ENCODE data around the gene KDM2B.
"Not testable (repeated sequence)": the region's sequence is repeated elsewhere in the genome, so short reads cannot be mapped to it uniquely, and the experiment has no call there.

Gene KDM2B

GRCh38 chr12:121584885-121585284, 4.1 kb upstream of the KDM2B start:
- DNase-seq: not testable (repeated sequence)

GRCh38 chr12:121583334-121583661, 2.5 kb upstream of the KDM2B start:
- DNase-seq: not testable (repeated sequence)

GRCh38 chr12:121582583-121583333, 1.9 kb upstream of the KDM2B start:
- DNase-seq: peak in 6 of 14 donors; percentile 6 to 48 (median 18)

GRCh38 chr12:121581686-121582429, 1.0 kb upstream of the KDM2B start:
- DNase-seq: peak in 9 of 14 donors; percentile 7 to 65 (median 29)

GRCh38 chr12:121579981-121580868, 598 bp downstream of the KDM2B start:
- DNase-seq: peak in 12 of 14 donors; percentile 61 to 92 (median 78)

GRCh38 chr12:121579190-121579791, 1.5 kb downstream of the KDM2B start:
- DNase-seq: peak in 8 of 14 donors; percentile 21 to 60 (median 34)

GRCh38 chr12:121578230-121579189, 2.3 kb downstream of the KDM2B start:
- peak in 7 of 14 donors; percentile 13 to 62 (median 40) for DNase-seq

GRCh38 chr12:121577443-121578180, 3.2 kb downstream of the KDM2B start:
- DNase-seq: peak in 1 of 14 donors; percentile 20

- DNase-seq: peak in 4 of 14 donors; percentile 3 to 15 (median 11)
These were observed 3.9 kb downstream of the KDM2B start for GRCh38 chr12:121576851-121577391.

- DNase-seq: peak in 1 of 14 donors; percentile 11
These were observed 4.7 kb downstream of the KDM2B start for GRCh38 chr12:121575952-121576625.

GRCh38 chr12:121575051-121575450, 5.8 kb downstream of the KDM2B start:
- no peak for DNase-seq

- no peak for DNase-seq
These were observed 6.8 kb downstream of the KDM2B start for GRCh38 chr12:121574025-121574424.

GRCh38 chr12:121571920-121572319, 8.9 kb downstream of the KDM2B start:
- DNase-seq: no peak

GRCh38 chr12:121570467-121571283, 10.1 kb downstream of the KDM2B start:
- no peak for DNase-seq

GRCh38 chr12:121568971-121569751, 11.7 kb downstream of the KDM2B start:
- DNase-seq: peak in 4 of 14 donors; percentile 6 to 27 (median 16)

- no peak for DNase-seq
These were observed 12.3 kb downstream of the KDM2B start for GRCh38 chr12:121568518-121568917.

GRCh38 chr12:121565076-121565475, 15.7 kb downstream of the KDM2B start:
- DNase-seq: no peak

- no peak for DNase-seq
These were observed 18.3 kb downstream of the KDM2B start for GRCh38 chr12:121562488-121562887.

All from C1 segment of cervical spinal cord (tissue), 14 donors.